ENCODE results near the gene IGSF23.

GRCh38 chr19:44624840-44625354 is 11.5 kb downstream of the IGSF23 start:
- TF ChIP-seq, protein P1, sequence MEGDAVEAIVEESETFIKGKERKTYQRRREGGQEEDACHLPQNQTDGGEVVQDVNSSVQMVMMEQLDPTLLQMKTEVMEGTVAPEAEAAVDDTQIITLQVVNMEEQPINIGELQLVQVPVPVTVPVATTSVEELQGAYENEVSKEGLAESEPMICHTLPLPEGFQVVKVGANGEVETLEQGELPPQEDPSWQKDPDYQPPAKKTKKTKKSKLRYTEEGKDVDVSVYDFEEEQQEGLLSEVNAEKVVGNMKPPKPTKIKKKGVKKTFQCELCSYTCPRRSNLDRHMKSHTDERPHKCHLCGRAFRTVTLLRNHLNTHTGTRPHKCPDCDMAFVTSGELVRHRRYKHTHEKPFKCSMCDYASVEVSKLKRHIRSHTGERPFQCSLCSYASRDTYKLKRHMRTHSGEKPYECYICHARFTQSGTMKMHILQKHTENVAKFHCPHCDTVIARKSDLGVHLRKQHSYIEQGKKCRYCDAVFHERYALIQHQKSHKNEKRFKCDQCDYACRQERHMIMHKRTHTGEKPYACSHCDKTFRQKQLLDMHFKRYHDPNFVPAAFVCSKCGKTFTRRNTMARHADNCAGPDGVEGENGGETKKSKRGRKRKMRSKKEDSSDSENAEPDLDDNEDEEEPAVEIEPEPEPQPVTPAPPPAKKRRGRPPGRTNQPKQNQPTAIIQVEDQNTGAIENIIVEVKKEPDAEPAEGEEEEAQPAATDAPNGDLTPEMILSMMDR (IDR thresholded peaks at IDR 0.05; ENCODE audit: low read length), result no peak
- no peak for TF ChIP-seq EZH2 (optimal IDR thresholded peaks at IDR 0.05; ENCODE audit: low read depth, low read length)
